Stimulated activated CD8-positive, alpha-beta memory T cell treated with anti-CD3 and anti-CD28 coated beads, Interleukin-12 subunit alpha, Interleukin-12 subunit beta, amount 100 ng/mL, for 1 hour (primary cell): ENCODE measurements around the gene ARL14EPL.
"Not testable (repeated sequence)": the region's sequence is repeated elsewhere in the genome, so short reads cannot be mapped to it uniquely, and the experiment has no call there.

Experiments used
- DNase-seq: peaks from one replicate; pipeline ENCODE4 v3.0.0-alpha.2; 2020; ENCODE audit warnings: low read depth

The ARL14EPL gene

DNA sequence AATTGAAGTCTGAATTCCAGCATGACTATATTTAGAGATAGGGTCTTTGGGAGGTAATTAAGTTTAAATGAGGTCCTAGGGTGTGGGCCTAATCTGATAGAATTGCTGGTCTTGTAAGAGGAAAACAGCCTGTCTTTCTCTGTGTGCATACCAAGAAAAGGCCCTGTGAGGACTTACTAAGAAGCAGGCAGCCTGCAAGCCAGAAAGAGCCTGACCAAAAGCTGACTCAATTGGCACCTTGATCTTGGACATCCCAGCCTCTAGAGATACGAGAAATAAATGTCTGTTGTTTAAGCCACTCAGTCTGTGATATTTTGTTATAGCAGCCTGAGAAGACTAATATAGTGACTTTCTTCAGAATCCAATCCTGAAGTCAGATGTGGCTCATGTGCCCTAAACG is 14.6 kb downstream of the ARL14EPL start:
- no peak for DNase-seq

DNA sequence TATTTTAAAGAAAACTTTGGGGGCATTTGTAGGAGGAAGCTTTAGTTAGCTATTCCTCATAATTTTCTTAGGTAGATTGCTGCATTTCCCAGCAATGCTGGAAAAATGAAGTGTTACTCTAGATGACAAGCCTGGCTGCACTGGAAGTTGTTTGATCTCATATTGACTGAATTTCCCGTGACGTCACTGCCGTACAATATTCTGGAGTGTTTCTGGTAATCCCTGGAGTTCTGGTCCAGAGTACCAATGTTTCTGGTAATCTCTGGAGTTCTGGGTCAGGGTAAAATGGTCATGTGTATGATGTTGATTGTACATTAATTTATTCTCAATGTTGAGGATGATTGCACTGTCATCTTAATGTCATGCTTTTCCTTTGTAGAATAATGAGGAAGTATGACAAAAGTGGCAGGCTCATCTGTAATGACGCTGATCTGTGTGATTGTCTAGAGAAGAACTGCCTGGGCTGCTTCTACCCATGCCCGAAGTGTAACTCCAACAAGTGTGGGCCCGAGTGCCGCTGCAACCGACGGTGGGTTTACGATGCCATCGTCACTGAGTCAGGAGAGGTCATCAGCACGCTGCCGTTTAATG is 26.2 kb downstream of the ARL14EPL start:
- DNase-seq: no peak

DNA sequence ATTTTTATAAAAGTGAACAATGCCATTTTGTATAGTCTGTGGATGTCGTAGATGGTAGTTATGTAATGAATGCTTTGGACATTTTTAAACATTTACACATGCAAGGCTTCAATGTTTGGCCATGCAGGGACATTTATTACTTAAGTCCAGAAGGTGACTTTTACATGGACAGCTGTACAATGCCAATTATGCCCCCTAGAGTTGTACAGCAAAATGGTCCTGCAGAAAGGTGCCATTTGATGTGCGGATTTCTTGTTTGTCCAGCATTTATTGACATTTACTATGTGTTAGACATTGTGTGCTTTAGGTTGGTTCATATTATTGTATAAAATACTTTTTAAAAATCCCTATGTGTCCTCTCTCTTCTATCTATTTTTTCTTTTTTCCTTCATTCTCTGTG is 30.1 kb downstream of the ARL14EPL start:
- DNase-seq: no peak

DNA sequence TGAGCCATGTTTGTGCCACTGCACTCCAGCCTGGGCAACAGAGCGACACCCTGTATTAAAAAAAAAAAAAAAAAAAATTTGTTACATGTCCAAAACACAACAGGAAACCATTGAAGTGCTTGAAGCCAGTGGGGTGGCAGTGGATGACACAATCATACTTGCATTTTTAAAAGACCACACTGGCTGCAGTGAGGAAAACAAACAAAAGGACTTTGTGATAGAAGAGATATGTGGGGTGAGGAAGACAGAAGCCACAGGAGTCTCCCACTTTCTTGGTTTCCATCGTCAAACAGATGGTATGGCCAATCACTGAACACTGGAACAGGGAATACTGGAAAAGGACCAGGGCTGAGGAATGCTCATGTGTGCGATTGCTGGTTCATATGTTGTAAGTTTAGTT is 31.7 kb downstream of the ARL14EPL start:
- no peak for DNase-seq

DNA sequence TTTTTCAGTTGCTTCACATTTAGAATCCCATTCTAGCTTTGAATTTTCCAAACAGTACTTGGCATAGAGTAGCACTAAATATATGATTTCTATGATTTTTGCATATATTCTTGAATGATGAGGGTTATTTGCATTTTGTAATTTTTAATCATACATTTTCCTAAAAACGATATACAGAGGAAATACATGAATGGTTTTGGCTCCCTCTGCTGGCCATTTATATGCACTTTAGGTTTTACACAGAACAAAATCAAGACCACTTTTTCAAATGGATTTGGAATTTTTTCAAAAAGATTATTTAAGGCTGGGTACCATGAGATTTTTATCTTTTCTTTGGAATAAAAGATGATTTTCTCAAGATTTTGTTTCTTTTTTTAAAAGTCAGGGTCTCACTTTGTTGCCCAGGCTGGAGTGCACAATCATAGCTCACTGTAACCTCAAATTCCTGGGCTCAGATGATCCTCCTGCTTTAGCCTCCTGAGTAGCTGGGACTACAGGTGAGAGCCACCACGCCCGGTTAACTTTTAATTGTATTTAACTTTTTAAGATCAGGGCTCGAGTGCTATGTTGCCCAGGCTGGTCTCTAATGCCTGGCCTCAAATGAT is 35.9 kb downstream of the ARL14EPL start:
- DNase-seq: peak; percentile 10

DNA sequence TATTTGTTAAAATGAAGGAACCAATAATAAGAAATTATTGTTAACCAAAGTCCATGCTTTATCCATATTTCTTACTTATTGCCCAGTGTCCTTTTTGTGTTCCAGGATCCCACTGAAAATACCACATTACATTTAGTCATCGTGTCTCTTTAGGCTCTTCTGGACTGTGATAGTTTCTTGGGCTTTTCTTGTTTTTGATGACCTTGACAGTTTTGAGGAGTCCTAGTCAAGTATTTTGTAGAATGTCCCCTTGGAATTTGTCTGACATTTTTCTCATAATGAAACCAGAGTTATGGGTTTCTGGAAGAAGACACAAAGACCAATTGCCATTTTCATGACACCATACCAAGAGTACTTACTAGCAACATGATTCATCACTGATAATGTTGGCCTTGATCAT is 38.9 kb downstream of the ARL14EPL start:
- DNase-seq: no peak

DNA sequence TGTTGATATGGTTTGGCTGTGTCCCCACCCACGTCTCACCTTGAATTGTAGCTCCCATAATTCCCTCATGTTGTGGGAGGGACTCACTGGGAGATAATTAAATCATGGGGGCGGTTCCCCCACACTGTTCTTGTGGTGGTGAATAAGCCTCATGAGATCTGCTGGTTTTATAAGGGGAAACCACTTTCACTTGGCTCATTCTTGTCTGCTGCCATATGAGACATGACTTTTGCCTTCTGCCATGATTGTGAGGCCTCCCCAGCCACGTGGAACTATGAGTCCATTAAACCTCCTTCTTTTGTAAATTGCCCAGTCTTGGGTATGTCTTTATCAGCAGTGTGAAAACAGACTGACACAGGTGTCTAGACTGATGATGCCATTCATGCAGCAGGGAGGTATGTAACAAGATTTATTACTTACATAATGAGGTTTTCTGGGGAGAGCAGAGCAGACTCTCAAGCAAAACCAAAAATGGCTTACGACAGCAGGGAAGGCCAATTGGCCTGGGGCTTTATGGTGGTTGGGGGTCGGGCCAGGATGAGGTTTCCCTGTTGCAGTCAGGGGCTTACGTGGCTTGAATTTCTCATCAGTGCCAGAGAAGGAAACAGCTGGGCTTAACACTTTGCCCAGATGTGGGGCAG is 43.0 kb downstream of the ARL14EPL start:
- DNase-seq: no peak

DNA sequence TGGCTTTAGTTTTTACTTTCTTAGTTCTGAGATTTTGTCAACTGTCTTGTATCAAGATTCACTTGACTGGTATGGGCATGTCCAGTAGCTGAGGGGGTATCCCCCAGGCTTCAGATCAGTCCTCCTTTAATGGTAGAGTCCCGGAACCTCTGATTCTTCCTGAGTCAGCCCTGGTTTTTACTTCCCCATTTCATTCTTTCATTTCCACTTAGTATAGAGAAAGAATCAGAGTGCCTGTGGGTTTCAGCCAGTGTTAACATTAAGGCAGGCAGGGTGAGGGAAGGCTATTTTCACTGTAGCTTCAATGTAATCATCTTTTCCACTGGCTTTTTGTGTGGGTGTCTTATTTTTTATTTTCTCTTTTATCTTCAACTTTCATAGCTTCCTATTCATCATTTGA is 44.2 kb downstream of the ARL14EPL start:
- DNase-seq: no peak

DNA sequence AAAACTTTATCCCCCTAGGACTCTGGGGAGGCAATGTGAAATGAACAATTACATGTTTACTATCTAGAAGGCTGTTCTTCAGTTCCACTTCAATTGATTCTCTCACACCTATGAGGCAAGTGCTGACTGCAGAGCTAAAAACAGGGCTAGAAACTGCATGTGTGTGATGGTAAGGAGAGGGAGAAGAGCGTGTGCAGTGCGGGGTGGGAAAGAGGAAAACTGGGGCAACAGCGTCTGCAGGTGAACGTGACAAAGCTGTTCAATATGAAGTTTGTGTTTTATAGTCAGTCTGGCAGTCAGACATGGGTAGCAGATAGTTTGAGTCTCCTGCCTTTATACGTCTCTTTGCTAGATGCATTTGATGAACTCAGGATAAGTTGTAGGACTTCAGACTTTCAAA is 45.9 kb downstream of the ARL14EPL start:
- no peak for DNase-seq

DNA sequence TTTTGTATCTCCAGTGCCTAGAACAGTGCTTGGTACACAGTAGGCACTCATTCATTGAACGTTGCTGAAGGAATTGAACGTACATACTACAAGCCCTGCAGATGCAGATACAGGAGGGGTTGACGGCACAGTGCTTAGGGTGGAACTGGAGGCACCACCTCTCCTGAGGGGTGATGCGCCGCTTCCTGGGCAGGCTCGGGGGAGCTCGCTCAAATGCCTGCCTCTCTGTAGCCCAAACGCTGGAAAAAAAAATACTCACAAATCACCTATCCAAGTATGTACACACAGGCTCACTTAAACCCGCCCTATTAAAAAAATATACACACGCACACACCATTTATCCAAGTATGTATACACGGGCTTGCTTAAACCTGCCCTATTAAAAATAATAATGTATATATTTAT is 52.0 kb downstream of the ARL14EPL start:
- no peak for DNase-seq

DNA sequence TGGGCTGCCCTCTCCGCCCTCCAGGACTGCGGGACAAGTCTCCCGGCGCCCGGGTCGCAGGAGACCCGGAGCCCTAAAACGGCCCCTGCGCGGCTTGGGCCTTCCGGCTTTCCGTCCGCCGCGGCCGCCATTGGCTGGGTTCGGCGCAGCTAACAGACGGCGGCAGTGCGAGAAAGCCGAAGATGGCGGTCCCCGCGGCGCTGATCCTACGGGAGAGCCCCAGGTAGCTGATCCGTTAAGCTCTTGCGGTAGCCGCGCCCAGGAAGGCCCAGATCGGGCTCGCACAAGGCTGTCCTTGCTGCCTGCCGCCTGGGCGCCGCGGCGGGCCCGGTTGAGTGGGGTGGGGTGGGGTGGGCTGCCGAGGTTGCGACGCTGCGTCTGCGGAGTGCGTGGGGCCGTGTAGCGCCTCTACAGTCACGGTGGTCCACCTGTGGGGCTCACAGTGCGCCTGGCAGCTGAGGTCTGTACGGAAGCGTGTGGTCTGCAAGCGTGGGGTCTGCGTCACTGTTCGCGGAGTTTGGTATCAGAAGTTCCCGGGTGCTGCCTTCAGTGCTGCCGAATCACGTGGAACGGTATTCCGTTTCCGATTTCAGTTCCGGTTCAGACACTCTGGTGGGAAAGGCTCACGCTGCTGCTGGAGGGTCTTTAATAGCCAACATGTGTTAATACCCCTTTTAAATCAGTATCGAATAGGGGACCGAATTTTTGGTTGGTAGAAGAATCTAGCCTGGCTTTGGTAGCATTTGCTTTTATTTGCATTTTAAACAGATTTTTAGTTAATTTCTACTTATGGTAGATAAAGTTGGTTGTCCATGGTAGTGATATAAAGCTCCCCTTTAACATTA is 52.8 kb downstream of the ARL14EPL start, which contains the start of gene COMMD10:
Gene COMMD10, plus strand, starts transcription at position 155 of the 845 bp plus-strand sequence.
- peak; percentile 71 for DNase-seq

DNA sequence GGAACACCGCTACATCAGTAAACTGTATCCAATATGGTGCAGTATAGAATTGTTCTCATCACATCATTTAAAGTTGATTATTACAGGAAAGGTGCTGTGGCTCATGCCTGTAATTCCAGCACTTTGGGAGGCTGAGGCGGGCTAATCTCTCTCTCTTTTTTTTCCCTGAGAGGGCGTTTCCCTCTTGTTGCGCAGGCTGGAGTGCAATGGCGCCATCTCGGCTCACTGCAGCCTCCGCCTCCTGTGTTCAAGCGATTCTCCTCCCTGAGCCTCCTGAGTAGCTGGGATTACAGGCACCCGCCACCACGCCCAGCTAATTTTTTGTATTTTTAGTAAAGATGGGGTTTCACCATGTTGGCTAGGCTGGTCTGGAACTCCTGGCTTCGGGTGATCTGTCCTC is 54.0 kb downstream of the ARL14EPL start:
- DNase-seq: not testable (repeated sequence)

DNA sequence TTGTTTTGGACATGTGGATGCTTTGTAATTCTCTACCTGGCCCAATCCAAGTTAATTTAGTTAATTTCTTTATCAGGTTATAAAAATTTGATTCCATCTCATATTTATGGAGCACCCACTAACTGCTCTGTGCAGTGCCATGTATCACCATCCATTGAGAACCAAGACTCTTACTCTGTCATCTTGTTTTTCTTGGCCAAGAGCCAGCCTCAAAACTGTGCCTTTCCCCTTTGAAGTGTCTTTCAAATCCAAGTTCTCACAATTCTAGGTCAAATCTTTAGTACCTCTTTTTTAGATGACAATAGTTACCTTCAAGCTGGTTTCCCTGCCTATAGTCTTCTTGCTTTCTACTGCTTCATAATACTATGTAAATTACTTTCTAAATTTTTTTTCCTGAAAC is 55.8 kb downstream of the ARL14EPL start:
- no peak for DNase-seq

DNA sequence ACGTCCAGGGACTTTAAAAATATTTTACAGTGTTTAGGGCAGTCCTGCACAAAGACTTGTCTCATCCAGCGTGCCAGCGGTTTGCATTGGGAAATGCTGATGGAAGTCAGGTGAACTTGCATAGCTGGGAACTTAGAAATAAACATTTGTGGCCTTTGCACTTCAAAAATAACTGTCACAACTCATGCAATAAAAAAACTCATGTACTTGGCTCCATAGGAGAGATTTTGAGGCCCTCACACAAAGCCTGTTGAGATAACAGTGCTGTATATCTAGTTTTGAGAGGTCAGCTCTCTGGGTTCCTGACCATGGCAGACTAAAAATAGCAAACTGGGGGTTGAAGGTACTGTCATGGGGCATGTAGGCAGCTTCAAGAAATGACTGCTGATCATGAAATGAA is 58.0 kb downstream of the ARL14EPL start:
- DNase-seq: no peak

DNA sequence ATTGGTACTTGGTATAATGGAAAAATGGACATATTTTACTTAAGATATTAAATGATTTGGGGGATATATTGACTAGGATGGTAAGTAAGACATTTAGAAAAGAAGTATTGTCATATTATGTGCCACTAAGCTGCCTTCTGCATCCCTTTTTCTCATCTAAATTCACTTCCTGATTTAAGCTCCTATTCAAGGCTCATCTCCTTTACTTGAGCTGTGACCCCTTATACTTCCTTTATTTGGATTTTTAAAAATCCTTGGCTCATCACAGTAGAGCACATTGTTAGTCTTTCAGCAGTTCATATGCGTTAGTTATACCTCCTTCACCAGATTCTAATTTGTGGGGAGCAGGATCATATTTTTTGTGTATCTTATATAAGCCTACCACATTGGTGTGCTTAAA is 59.1 kb downstream of the ARL14EPL start:
- DNase-seq: no peak

DNA sequence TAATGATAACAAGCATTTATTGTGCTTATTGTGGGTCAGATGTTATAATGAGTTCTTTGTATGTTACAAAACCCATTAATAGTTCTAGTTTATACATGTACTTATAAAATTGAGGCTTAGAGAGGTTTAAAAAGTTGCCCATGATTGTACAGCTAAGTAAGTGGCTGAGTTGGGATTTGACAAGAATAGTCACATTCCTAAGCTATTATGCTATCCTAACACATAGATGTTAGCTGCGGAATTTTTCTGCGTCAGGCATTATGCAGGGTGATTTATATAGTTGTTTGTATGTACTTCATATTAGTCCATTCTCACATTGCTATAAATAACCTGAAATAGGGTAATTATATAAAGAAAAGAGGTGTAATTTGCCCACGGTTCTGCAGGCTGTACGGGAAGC is 65.0 kb downstream of the ARL14EPL start:
- DNase-seq: no peak

DNA sequence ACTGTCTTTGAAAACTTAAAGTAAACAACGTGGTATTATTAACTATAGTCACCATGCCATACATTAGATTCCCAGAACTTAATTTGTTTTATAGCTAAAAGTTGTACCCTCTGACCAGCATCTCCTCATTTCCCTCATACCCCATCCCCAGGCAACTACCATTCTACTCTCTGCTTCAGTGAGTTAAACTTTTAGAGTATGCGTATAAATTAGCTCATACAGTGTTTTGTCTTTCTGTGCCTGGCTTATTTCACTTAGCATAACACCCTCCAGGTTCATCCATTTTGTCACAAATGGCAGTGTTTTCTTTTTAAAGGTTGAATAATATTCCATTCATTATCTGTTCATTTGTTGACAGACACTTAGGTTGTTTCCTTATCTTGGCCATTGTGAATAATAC is 66.7 kb downstream of the ARL14EPL start:
- DNase-seq: no peak

DNA sequence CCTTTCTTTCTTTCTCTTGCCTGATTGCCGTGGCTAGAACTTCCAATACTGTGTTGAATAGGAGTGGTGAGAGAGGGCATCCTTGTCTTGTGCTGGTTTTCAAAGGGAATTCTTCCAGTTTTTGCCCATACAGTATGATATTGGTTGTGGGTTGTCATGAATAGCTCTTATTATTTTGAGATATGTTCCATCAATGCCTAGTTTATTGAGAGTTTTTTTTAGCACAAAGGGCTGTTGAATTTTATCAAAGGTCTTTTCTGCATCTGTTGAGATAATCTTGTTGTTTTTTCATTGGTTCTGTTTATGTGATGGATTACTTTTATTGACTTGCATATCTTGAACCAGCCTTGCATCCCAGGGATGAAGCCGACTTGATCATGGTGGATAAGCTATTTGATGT is 72.7 kb downstream of the ARL14EPL start:
- not testable (repeated sequence) for DNase-seq
